Neural cell (in vitro differentiated cells): ENCODE data around the gene TNS4. TPM values are rescaled to one million over a fixed set of nuclear protein-coding genes. Genes with fewer than 3 reads are reported as not detected.

Source experiments
- H2AFZ ChIP-seq: fragments of 200-600, 300-800 bp; sonication (generic), shearing (Covaris generic); 2 replicates; pipeline ENCODE4 v1.6.0; 2014; ENCODE audit warnings: low read depth, mild to moderate bottlenecking, antibody characterized with exemption, low read length, moderate library complexity
- H3F3A ChIP-seq: fragments of 200-600 bp; shearing (Covaris generic); 2 replicates; pipeline ENCODE4 v1.6.1; 2016; ENCODE audit warnings: mild to moderate bottlenecking, moderate library complexity, mixed read lengths, antibody characterized with exemption, low read length; ENCODE audit not compliant: insufficient read depth, poor library complexity, severe bottlenecking
- H3K27ac ChIP-seq: fragments of 200-600, 300-800 bp; sonication (generic), shearing (Covaris generic); 2 replicates; pipeline ENCODE4 v1.5.1; 2014; ENCODE audit warnings: mild to moderate bottlenecking, low read length, moderate library complexity
- H3K27me3 ChIP-seq: fragments of 300-800, 200-600 bp; sonication (generic), shearing (Covaris generic); 2 replicates; pipeline ENCODE4 v1.6.0; 2014; ENCODE audit warnings: mild to moderate bottlenecking, low read depth, low read length, moderate library complexity; ENCODE audit not compliant: insufficient read depth
- H3K36me3 ChIP-seq: fragments of 300-800, 200-600 bp; sonication (generic), shearing (Covaris generic); 2 replicates; pipeline ENCODE4 v1.5.1; 2014; ENCODE audit warnings: mild to moderate bottlenecking, antibody characterized with exemption, low read length, moderate library complexity; ENCODE audit not compliant: insufficient read depth
- H3K4me2 ChIP-seq: fragments of 300-800, 200-600 bp; sonication (generic), shearing (Covaris generic); 2 replicates; pipeline ENCODE4 v1.6.0; 2014; ENCODE audit warnings: mild to moderate bottlenecking, low read length
- H3K4me3 ChIP-seq: fragments of 300-800, 200-600 bp; sonication (generic), shearing (Covaris generic); 2 replicates; pipeline ENCODE4 v1.5.1; 2014; ENCODE audit warnings: mild to moderate bottlenecking, low read length, moderate library complexity
- H3K79me2 ChIP-seq: fragments of 200-600 bp; shearing (Covaris generic); replicated peaks from 2 replicates; pipeline ENCODE4 v1.6.0; 2014; ENCODE audit warnings: mild to moderate bottlenecking, low read length, moderate library complexity; ENCODE audit not compliant: insufficient read depth
- H3K9ac ChIP-seq: fragments of 300-800, 200-600 bp; sonication (generic), shearing (Covaris generic); 2 replicates; pipeline ENCODE4 v1.6.1; 2016; ENCODE audit warnings: mild to moderate bottlenecking, low read length, mixed read lengths
- H3K9me2 ChIP-seq: fragments of 200-600 bp; shearing (Covaris generic); 2 replicates; pipeline ENCODE4 v1.6.1; 2016; ENCODE audit warnings: mild to moderate bottlenecking, low read length, mixed read lengths; ENCODE audit not compliant: insufficient read depth
- H3K9me3 ChIP-seq: fragments of 200-600, 300-800 bp; sonication (generic), shearing (Covaris generic); 2 replicates; pipeline ENCODE4 v1.6.1; 2016; ENCODE audit warnings: mild to moderate bottlenecking, mixed run types, low read length, moderate library complexity, mixed read lengths
- H4K20me1 ChIP-seq: fragments of 200-600 bp; shearing (Covaris generic); 2 replicates; pipeline ENCODE4 v1.6.1; 2016; ENCODE audit warnings: mild to moderate bottlenecking, mixed run types; ENCODE audit not compliant: insufficient read depth
- CTCF ChIP-seq: fragments of 450-650 bp; IDR thresholded peaks from 2 replicates; pipeline ENCODE4 v1.5.1; 2014; ENCODE audit warnings: antibody characterized with exemption, mild to moderate bottlenecking, moderate library complexity; ENCODE audit not compliant: poor library complexity, severe bottlenecking
- EP300 ChIP-seq: fragments of 450-650 bp; conservative IDR thresholded peaks from 2 replicates; pipeline ENCODE4 v1.6.1; 2014; ENCODE audit warnings: antibody characterized with exemption, mild to moderate bottlenecking, moderate library complexity; ENCODE audit not compliant: poor library complexity, severe bottlenecking
- EZH2 ChIP-seq: fragments of 200-600, 300-800 bp; shearing (Covaris generic), sonication (generic); IDR thresholded peaks from 2 replicates; pipeline ENCODE4 v1.6.1; 2014; ENCODE audit warnings: antibody characterized with exemption, low read length, borderline replicate concordance, mild to moderate bottlenecking; ENCODE audit not compliant: insufficient read depth, poor library complexity, severe bottlenecking
- MXI1 ChIP-seq: fragments of 450-650 bp; conservative IDR thresholded peaks from 2 replicates; pipeline ENCODE4 v1.6.1; 2014; ENCODE audit warnings: antibody characterized with exemption, mild to moderate bottlenecking; ENCODE audit not compliant: poor library complexity, severe bottlenecking
- POLR2AphosphoS5 ChIP-seq: IDR thresholded peaks from 2 replicates; pipeline ENCODE4 v1.6.1; 2012
- RAD21 ChIP-seq: fragments of 450-650 bp; conservative IDR thresholded peaks from 2 replicates; pipeline ENCODE4 v1.6.1; 2014; ENCODE audit warnings: antibody characterized with exemption, mild to moderate bottlenecking, moderate library complexity
- SMC3 ChIP-seq: fragments of 450-650 bp; conservative IDR thresholded peaks from 2 replicates; pipeline ENCODE4 v1.6.1; 2014; ENCODE audit warnings: antibody characterized with exemption, mild to moderate bottlenecking, moderate library complexity; ENCODE audit not compliant: poor library complexity
- TAF1 ChIP-seq: IDR thresholded peaks from 2 replicates; pipeline ENCODE4 v1.6.1; 2012; ENCODE audit warnings: low read depth
- polyA plus RNA-seq: library from polyadenylated mRNA; depleted of rRNA; stranded (reverse); fragments of >200 nt; gene quantifications from 2 replicates; pipeline ENCODE4 v1.2.3, GENCODE V29; 2014
- TF ChIP-seq, protein P1 (sequence below): IDR thresholded peaks from 2 replicates; pipeline ENCODE4 v1.6.1; 2012; ENCODE audit warnings: borderline replicate concordance

Gene TNS4
- polyA plus RNA-seq, 1 donor from 2014 or later = not detected

DNA sequence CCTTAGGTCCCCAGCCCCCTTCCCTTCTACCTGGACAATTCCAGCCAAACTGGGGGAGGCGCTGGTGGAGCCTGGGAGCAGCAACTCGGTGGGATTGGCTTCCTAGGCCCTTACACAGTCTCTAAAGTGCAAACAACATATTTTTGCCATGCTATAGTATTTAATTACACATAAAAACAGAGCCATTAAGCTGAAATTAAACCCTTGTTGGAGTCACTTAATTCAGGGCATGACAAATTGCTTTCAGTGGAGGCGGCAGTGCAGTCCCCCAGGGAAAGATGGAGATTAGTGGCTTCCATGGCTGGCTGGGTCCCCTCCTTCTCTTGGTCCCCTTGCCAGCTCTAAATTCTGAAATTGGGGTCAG is 40.8 kb downstream of the TNS4 start:
- H3K9me3 ChIP-seq = no peaks in the 10 kb centered on the region
- no peaks in the 10 kb centered on the region for H3K27me3 ChIP-seq
- H4K20me1 ChIP-seq = no peaks in the 10 kb centered on the region
- H3F3A ChIP-seq = no peaks in the 10 kb centered on the region
- H3K27ac ChIP-seq = no peak overlapping the region
- no peak overlapping the region for H3K4me3 ChIP-seq
- no peaks in the 10 kb centered on the region for H3K9me2 ChIP-seq
- TF ChIP-seq EP300 = no peak
- TF ChIP-seq EZH2 = no peak
- no peak for TF ChIP-seq MXI1
- no peak for TF ChIP-seq CTCF
- TF ChIP-seq SMC3 = no peak
- no peak for TF ChIP-seq TAF1
- TF ChIP-seq, protein P1, sequence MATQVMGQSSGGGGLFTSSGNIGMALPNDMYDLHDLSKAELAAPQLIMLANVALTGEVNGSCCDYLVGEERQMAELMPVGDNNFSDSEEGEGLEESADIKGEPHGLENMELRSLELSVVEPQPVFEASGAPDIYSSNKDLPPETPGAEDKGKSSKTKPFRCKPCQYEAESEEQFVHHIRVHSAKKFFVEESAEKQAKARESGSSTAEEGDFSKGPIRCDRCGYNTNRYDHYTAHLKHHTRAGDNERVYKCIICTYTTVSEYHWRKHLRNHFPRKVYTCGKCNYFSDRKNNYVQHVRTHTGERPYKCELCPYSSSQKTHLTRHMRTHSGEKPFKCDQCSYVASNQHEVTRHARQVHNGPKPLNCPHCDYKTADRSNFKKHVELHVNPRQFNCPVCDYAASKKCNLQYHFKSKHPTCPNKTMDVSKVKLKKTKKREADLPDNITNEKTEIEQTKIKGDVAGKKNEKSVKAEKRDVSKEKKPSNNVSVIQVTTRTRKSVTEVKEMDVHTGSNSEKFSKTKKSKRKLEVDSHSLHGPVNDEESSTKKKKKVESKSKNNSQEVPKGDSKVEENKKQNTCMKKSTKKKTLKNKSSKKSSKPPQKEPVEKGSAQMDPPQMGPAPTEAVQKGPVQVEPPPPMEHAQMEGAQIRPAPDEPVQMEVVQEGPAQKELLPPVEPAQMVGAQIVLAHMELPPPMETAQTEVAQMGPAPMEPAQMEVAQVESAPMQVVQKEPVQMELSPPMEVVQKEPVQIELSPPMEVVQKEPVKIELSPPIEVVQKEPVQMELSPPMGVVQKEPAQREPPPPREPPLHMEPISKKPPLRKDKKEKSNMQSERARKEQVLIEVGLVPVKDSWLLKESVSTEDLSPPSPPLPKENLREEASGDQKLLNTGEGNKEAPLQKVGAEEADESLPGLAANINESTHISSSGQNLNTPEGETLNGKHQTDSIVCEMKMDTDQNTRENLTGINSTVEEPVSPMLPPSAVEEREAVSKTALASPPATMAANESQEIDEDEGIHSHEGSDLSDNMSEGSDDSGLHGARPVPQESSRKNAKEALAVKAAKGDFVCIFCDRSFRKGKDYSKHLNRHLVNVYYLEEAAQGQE = no peak
- no peak for TF ChIP-seq RAD21
- no peak for TF ChIP-seq POLR2AphosphoS5
- no peaks in the 10 kb centered on the region for H3K36me3 ChIP-seq
- H3K4me2 ChIP-seq = no peak overlapping the region
- no peaks in the 10 kb centered on the region for H3K79me2 ChIP-seq
- H3K9ac ChIP-seq = no peak overlapping the region
- no peak overlapping the region for H2AFZ ChIP-seq

GRCh38 chr17:40459636-40460603 is 41.5 kb downstream of the TNS4 start:
- Histone ChIP-seq H3K4me3 (no peak overlapping the region), H3F3A (no peaks in the 10 kb centered on the region), H3K9me3 (no peaks in the 10 kb centered on the region), H3K36me3 (no peaks in the 10 kb centered on the region), H2AFZ (no peak overlapping the region), H3K9ac (no peak overlapping the region), H3K4me2 (no peak overlapping the region), H4K20me1 (no peaks in the 10 kb centered on the region), H3K9me2 (no peaks in the 10 kb centered on the region), H3K27me3 (no peaks in the 10 kb centered on the region), H3K27ac (no peak overlapping the region), H3K79me2 (no peaks in the 10 kb centered on the region)
- TF ChIP-seq RAD21 (no peak), TAF1 (no peak), POLR2AphosphoS5 (no peak), MXI1 (no peak)
